ENCODE results near the gene BAD. TPM values are rescaled to one million over a fixed set of nuclear protein-coding genes. Genes with fewer than 3 reads are reported as not detected.

Gene BAD
- total and polyA plus RNA-seq, 2 of the 13 experiments (the other 11 are each of a cell fraction or from before 2014, with no cell fraction given) = 17.9 to 28.5 TPM

DNA sequence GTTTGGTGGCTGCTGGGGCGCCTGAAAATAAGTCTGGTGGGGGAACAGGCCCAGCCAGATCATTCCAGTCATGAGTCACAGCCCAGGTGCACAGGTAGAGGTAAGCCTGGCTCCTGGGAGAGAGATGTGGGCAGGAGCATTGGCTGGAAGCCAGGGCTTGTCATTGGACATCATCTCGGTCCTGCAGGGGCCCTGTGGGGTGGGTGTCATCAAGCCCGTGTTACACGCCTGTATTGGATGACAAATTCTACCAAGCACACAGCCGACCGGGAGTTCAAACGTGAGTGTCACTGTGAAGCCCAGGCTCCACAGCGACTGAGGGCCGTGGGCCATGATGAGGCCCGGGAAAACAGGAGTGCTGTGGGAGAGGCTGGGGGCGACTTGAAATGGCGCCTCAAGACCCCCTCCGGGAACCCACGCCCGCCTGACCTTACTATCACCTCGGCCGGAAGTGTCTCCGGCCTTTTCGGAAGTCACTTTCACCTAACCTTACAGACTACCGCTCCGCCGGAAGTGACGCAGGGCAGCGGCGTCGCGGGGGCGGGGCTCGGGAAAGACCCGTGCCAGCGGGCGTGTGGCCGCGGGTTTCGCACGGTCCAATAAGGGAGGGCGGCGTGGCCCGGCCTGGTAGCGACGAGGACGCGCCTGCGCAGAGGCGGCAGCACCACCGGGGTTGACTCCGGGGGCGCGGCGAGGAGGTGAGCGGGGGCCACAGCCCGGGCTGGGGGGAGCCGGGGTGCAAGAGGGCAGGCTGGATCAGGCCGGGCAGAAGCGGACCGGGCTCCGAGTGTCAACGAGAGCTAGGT is 43.8 kb downstream of the BAD start, which contains the start of gene FKBP2 (continued):
- TF ChIP-seq NFRKB (IDR thresholded peaks at IDR 0.05) = no peak
- peak; percentile 59; the same call in 1 of the 2 replicates for TF ChIP-seq SIX1 (CRISPR knock-in tag; IDR thresholded peaks at IDR 0.05; ENCODE audit: borderline replicate concordance)
- TF ChIP-seq ZBTB25 (CRISPR knock-in tag; IDR thresholded peaks at IDR 0.05) = peak; percentile 96
- TF ChIP-seq, protein P1, sequence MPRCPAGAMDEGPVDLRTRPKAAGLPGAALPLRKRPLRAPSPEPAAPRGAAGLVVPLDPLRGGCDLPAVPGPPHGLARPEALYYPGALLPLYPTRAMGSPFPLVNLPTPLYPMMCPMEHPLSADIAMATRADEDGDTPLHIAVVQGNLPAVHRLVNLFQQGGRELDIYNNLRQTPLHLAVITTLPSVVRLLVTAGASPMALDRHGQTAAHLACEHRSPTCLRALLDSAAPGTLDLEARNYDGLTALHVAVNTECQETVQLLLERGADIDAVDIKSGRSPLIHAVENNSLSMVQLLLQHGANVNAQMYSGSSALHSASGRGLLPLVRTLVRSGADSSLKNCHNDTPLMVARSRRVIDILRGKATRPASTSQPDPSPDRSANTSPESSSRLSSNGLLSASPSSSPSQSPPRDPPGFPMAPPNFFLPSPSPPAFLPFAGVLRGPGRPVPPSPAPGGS (CRISPR knock-in tag; IDR thresholded peaks at IDR 0.05) = peak; percentile 81; the same call in 1 of the 2 replicates
- no peak for TF ChIP-seq NR1H2 (CRISPR knock-in tag; IDR thresholded peaks at IDR 0.05; ENCODE audit: borderline replicate concordance, low read depth)
- no peak for TF ChIP-seq FOXP1 (IDR thresholded peaks at IDR 0.05)
- no peak for TF ChIP-seq FOXP1 (CRISPR knock-in tag; IDR thresholded peaks at IDR 0.05)
- TF ChIP-seq MAZ (IDR thresholded peaks at IDR 0.05; ENCODE audit: borderline replicate concordance, low read depth, low read length) = no peak
- no peak for TF ChIP-seq MAZ (CRISPR knock-in tag; IDR thresholded peaks at IDR 0.05; ENCODE audit: low read depth)
- TF ChIP-seq CBFB (CRISPR knock-in tag; IDR thresholded peaks at IDR 0.05) = no peak
- TF ChIP-seq ZNF816 (CRISPR knock-in tag; IDR thresholded peaks at IDR 0.05; ENCODE audit: borderline replicate concordance) = peak; percentile 61; the same call in 1 of the 2 replicates
- TF ChIP-seq CENPT (CRISPR knock-in tag; IDR thresholded peaks at IDR 0.05; ENCODE audit: low read depth) = no peak
- TF ChIP-seq ZNF589 (CRISPR knock-in tag; conservative IDR thresholded peaks at IDR 0.05) = no peak
- TF ChIP-seq, protein P2, sequence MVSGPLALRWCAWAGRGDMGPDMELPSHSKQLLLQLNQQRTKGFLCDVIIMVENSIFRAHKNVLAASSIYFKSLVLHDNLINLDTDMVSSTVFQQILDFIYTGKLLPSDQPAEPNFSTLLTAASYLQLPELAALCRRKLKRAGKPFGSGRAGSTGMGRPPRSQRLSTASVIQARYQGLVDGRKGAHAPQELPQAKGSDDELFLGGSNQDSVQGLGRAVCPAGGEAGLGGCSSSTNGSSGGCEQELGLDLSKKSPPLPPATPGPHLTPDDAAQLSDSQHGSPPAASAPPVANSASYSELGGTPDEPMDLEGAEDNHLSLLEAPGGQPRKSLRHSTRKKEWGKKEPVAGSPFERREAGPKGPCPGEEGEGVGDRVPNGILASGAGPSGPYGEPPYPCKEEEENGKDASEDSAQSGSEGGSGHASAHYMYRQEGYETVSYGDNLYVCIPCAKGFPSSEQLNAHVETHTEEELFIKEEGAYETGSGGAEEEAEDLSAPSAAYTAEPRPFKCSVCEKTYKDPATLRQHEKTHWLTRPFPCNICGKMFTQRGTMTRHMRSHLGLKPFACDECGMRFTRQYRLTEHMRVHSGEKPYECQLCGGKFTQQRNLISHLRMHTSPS (CRISPR knock-in tag; IDR thresholded peaks at IDR 0.05; ENCODE audit: low read depth) = no peak
- no peak for TF ChIP-seq ZNF567 (CRISPR knock-in tag; IDR thresholded peaks at IDR 0.05; ENCODE audit: borderline replicate concordance)
- no peak for TF ChIP-seq ARID2 (CRISPR knock-in tag; IDR thresholded peaks at IDR 0.05; ENCODE audit: borderline replicate concordance)
- TF ChIP-seq ZNF33A (CRISPR knock-in tag; IDR thresholded peaks at IDR 0.05; ENCODE audit: borderline replicate concordance) = 0 out of 2 replicates have a peak, but pooled peaks have one; percentile 58
- TF ChIP-seq, protein P3, sequence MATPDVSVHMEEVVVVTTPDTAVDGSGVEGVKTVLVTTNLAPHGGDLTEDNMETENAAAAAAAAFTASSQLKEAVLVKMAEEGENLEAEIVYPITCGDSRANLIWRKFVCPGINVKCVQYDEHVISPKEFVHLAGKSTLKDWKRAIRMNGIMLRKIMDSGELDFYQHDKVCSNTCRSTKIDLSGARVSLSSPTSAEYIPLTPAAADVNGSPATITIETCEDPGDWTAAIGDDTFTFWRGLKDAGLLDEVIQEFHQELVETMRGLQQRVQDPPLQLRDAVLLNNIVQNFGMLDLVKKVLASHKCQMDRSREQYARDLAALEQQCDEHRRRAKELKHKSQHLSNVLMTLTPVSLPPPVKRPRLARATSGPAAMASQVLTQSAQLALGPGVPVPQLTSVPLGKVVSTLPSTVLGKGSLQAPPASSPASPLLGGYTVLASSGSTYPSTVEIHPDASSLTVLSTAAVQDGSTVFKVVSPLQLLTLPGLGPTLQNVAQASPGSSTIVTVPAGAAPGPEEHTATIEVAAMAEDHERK (CRISPR knock-in tag; IDR thresholded peaks at IDR 0.05; ENCODE audit: low read depth) = peak; percentile 56; the same call in 1 of the 2 replicates
- TF ChIP-seq ZBTB7B (CRISPR knock-in tag; IDR thresholded peaks at IDR 0.05) = 0 out of 2 replicates have a peak, but pooled peaks have one; percentile 62
- TF ChIP-seq, protein P4, sequence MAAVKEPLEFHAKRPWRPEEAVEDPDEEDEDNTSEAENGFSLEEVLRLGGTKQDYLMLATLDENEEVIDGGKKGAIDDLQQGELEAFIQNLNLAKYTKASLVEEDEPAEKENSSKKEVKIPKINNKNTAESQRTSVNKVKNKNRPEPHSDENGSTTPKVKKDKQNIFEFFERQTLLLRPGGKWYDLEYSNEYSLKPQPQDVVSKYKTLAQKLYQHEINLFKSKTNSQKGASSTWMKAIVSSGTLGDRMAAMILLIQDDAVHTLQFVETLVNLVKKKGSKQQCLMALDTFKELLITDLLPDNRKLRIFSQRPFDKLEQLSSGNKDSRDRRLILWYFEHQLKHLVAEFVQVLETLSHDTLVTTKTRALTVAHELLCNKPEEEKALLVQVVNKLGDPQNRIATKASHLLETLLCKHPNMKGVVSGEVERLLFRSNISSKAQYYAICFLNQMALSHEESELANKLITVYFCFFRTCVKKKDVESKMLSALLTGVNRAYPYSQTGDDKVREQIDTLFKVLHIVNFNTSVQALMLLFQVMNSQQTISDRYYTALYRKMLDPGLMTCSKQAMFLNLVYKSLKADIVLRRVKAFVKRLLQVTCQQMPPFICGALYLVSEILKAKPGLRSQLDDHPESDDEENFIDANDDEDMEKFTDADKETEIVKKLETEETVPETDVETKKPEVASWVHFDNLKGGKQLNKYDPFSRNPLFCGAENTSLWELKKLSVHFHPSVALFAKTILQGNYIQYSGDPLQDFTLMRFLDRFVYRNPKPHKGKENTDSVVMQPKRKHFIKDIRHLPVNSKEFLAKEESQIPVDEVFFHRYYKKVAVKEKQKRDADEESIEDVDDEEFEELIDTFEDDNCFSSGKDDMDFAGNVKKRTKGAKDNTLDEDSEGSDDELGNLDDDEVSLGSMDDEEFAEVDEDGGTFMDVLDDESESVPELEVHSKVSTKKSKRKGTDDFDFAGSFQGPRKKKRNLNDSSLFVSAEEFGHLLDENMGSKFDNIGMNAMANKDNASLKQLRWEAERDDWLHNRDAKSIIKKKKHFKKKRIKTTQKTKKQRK (IDR thresholded peaks at IDR 0.05; ENCODE audit: low read length) = no peak
